GM19328 (cell line): ENCODE measurements around the gene IPO4.

Source experiments
- ATAC-seq: cut with Tn5 transposase; IDR thresholded peaks from one replicate; pipeline ENCODE4 v1.9.1; 2021; ENCODE audit warnings: mild to moderate bottlenecking, moderate library complexity; ENCODE audit not compliant: unreplicated experiment

The IPO4 gene

DNA sequence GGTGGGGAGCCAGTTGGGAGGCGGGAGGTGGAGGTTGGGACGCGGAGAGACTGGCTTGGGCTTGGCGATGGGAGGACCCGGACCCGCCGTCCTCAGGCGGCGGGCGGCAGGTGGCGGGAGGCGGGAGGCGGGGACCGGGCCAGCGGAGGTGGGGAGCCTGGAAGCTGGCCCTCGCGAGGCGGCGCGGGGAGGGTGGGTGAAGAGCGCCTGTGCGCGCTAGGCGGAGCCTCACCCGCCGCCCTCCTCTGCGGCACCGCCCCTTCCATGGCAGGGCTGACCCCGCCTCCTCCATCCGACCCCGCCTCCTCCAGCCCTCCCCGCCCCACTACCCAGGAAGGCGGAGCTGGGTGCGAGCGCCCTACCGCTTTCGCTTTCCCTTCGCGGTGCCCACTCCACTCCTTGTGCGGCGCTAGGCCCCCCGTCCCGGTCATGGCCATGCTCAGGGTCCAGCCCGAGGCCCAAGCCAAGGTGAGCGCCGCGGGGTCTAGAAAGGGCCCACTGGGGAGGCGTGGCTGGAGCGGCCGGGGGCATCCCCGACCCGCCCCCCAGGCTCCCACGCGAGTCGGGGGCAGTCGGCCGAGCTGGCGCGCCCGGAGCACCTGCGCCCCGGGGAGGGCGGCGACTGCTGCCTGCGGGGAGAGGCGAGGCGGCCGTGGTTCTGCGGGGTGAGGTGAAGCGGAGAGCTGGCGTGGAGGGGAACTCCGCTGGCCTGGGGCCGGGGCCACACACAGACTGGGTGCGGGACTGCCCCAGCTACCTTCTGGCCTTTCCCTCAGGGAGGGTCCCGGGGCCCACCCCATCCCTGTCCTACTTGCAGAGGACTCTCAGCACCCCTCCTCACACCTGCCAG, 52.6 kb downstream of the IPO4 start, which contains the start of gene PSME1:
PSME1 (plus strand) TSS at position 361 of the 850 bp plus-strand sequence; CDS start at position 430, 69 bp downstream.
- ATAC-seq, result peak; percentile 77

DNA sequence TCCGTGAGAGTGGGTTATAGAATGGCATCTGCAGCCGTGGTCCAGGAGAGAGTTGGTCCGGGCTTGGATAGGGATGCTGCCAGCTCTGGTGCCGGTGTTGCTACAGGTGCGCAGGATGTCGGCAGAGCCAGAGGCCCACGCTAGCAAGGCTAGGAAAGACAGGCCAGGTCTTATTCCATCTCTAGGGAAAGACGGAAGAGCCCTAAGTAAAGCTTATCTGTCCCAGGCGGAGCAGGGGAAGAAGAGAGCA, 53.1 kb downstream of the IPO4 start:
- no peak for ATAC-seq

GRCh38 chr14:24133735-24134134, 54.9 kb downstream of the IPO4 start:
- no peak for ATAC-seq

- ATAC-seq, result no peak
Observed at GRCh38 chr14:24132976-24133375, 55.6 kb downstream of the IPO4 start.

GRCh38 chr14:24132061-24132685, 56.4 kb downstream of the IPO4 start:
- ATAC-seq, result no peak

GRCh38 chr14:24131549-24131966, 57.1 kb downstream of the IPO4 start:
- no peak for ATAC-seq

GRCh38 chr14:24130717-24131548, 57.7 kb downstream of the IPO4 start:
- no peak for ATAC-seq

DNA sequence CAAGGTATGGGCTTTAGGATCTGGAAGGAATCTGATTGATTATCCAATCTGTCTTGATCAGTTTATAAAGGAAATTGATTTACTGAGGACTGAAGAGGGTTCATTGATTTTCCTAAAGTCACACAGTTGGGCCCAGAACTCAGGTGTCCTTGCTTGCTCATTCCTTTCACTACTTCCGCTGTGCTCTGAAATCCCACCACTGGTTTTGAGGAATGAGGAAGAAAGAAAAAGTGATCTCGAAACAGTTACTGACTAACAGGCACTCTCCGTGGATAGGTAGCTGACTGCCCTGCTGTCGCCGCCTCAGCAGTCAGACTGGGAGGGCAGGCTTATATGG, 58.3 kb downstream of the IPO4 start, which contains the start of gene FITM1:
FITM1 (plus strand) TSS at position 280 of the 337 bp plus-strand sequence. CDS start 905 bp downstream, outside the sequence.
- no peak for ATAC-seq
